Tibial artery (tissue), 4 donors: ENCODE results near the gene NENF.
A peak's percentile ranks its signal among the peaks of the same experiment; 100 is the strongest.

Experiments
- DNase-seq, 2 donors: peaks; one replicate each; pipeline ENCODE4 v3.0.0-alpha.2; 2019
- H3K27ac ChIP-seq, 2 donors: fragments of 200-600 bp; sonication (generic) in 1 of 2; 1 replicate in 1 of 2; 2 replicates in 1 of 2; pipeline ENCODE4 v1.5.1; 2018 to 2019; ENCODE audit warnings: mild to moderate bottlenecking in 1 of 2
- H3K27me3 ChIP-seq, 2 donors: fragments of 200-600 bp; sonication (generic) in 1 of 2; one replicate each; pipeline versions ENCODE4 v1.5.1 to v1.6.0; 2016 to 2019
- H3K36me3 ChIP-seq, 3 donors: fragments of 200-600 bp; sonication (generic) in 2 of 3; one replicate each; pipeline ENCODE4 v1.5.1; 2016 to 2019; ENCODE audit warnings: mild to moderate bottlenecking in 2 of 3
- H3K4me1 ChIP-seq, 4 donors: fragments of 200-600 bp; sonication (generic) in 2 of 4; 1 replicate in 3 of 4; 2 replicates in 1 of 4; pipeline ENCODE4 v1.5.1; 2016 to 2019
- H3K4me3 ChIP-seq, 2 donors: fragments of 200-600 bp; sonication (generic) in 1 of 2; 1 replicate in 1 of 2; 2 replicates in 1 of 2; pipeline ENCODE4 v1.5.1; 2018 to 2019; ENCODE audit warnings: mild to moderate bottlenecking in 2 of 2
- H3K9me3 ChIP-seq, 3 donors: fragments of 200-600 bp; sonication (generic) in 1 of 3; one replicate each; pipeline ENCODE4 v1.5.1; 2016 to 2019
- intact Hi-C: fragments of 100-400 bp; cut with DNase I; formaldehyde crosslinking; loops from one replicate; pipeline ENCODE4 v1.15.0; 2023; ENCODE audit warnings: low total_unique reads
- TF ChIP-seq, protein P1 (sequence below), 2 experiments: fragments of 200-600 bp in 1 of 2; fragments of 450-650 bp in 1 of 2; IDR thresholded peaks; one replicate each; pipeline ENCODE4 v1.5.1; 2017 to 2019; ENCODE audit warnings: antibody characterized with exemption in 2 of 2, mild to moderate bottlenecking in 1 of 2, moderate library complexity in 1 of 2

NENF gene

DNA sequence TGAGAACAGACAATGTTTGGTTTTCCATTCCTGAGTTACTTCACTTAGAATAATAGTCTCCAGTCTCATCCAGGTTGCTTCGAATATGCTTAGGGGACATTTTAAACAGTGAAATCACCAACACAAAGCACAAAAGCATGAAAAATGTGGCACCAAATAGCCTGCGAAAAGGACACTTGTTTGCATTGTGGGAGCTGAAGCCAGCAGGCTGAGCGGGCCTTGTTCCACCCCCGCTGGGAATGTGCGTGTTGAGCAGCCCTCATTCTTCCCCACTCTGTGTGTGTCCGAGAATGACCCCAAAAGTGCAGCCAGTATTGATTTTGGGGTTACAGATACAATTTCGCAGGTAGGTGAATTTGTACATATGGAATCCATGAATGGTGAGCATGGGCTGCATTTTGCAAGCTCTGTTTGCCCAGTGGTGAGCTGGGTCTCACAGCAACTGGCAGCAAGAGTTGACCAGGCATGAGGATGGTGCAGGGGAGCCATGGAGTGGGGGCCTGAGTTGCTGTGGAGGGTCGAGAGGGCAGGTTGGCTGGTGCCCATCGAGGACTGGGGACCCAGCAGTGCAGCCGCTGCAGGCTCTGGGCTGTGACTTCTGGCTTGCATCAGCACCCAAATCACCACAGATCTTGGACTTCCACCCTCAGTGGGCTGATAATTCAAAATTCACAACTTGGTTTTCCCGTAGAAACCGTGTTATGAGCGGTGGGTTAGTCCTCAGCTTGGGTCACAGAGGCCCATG lies 29.4 kb downstream of the NENF start:
- H3K4me1 ChIP-seq, result peaks cover 0 to 11% (median 6%) of the 10 kb centered on the region in 4 donors
- H3K36me3 ChIP-seq, result no peaks in the 10 kb centered on the region
- no peaks in the 10 kb centered on the region for H3K9me3 ChIP-seq
- no peak overlapping the region for H3K27ac ChIP-seq
- TF ChIP-seq, protein P1, sequence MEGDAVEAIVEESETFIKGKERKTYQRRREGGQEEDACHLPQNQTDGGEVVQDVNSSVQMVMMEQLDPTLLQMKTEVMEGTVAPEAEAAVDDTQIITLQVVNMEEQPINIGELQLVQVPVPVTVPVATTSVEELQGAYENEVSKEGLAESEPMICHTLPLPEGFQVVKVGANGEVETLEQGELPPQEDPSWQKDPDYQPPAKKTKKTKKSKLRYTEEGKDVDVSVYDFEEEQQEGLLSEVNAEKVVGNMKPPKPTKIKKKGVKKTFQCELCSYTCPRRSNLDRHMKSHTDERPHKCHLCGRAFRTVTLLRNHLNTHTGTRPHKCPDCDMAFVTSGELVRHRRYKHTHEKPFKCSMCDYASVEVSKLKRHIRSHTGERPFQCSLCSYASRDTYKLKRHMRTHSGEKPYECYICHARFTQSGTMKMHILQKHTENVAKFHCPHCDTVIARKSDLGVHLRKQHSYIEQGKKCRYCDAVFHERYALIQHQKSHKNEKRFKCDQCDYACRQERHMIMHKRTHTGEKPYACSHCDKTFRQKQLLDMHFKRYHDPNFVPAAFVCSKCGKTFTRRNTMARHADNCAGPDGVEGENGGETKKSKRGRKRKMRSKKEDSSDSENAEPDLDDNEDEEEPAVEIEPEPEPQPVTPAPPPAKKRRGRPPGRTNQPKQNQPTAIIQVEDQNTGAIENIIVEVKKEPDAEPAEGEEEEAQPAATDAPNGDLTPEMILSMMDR (IDR thresholded peaks at IDR 0.05), result no peak
- DNase-seq, result no peak
- no peaks in the 10 kb centered on the region for H3K27me3 ChIP-seq
- intact Hi-C loops, result no loop called here
- H3K4me3 ChIP-seq, result no peak overlapping the region

GRCh38 chr1:212463565-212464285 lies 31.0 kb downstream of the NENF start:
- no peak overlapping the region for H3K27ac ChIP-seq
- intact Hi-C loops, result no loop called here
- no peaks in the 10 kb centered on the region for H3K9me3 ChIP-seq
- H3K4me3 ChIP-seq, result no peak overlapping the region
- H3K4me1 ChIP-seq, result peaks cover 0 to 24% (median 11%) of the 10 kb centered on the region in 4 donors
- no peaks in the 10 kb centered on the region for H3K27me3 ChIP-seq
- DNase-seq, result no peak
- H3K36me3 ChIP-seq, result no peaks in the 10 kb centered on the region
- TF ChIP-seq, protein P1 (IDR thresholded peaks at IDR 0.05), result no peak

GRCh38 chr1:212465311-212465710 lies 32.6 kb downstream of the NENF start:
- H3K4me3 ChIP-seq, result no peak overlapping the region
- TF ChIP-seq, protein P1 (IDR thresholded peaks at IDR 0.05), result no peak
- H3K9me3 ChIP-seq, result no peaks in the 10 kb centered on the region
- no peak for DNase-seq
- no peak overlapping the region for H3K27ac ChIP-seq
- no peaks in the 10 kb centered on the region for H3K36me3 ChIP-seq
- peaks cover 0 to 36% (median 18%) of the 10 kb centered on the region in 4 donors for H3K4me1 ChIP-seq
- H3K27me3 ChIP-seq, result no peaks in the 10 kb centered on the region
- intact Hi-C loops, result no loop called here

- peak overlapping the region; percentile 61 to 62 for H3K27ac ChIP-seq
- no peak for DNase-seq
- TF ChIP-seq, protein P1 (IDR thresholded peaks at IDR 0.05), result no peak
- H3K9me3 ChIP-seq, result no peaks in the 10 kb centered on the region
- H3K4me1 ChIP-seq, result peaks cover 0 to 43% (median 20%) of the 10 kb centered on the region in 4 donors
- no peaks in the 10 kb centered on the region for H3K36me3 ChIP-seq
- intact Hi-C loops, result no loop called here
- no peak overlapping the region for H3K4me3 ChIP-seq
- no peaks in the 10 kb centered on the region for H3K27me3 ChIP-seq
These were observed 33.7 kb downstream of the NENF start for GRCh38 chr1:212466437-212466836.

DNA sequence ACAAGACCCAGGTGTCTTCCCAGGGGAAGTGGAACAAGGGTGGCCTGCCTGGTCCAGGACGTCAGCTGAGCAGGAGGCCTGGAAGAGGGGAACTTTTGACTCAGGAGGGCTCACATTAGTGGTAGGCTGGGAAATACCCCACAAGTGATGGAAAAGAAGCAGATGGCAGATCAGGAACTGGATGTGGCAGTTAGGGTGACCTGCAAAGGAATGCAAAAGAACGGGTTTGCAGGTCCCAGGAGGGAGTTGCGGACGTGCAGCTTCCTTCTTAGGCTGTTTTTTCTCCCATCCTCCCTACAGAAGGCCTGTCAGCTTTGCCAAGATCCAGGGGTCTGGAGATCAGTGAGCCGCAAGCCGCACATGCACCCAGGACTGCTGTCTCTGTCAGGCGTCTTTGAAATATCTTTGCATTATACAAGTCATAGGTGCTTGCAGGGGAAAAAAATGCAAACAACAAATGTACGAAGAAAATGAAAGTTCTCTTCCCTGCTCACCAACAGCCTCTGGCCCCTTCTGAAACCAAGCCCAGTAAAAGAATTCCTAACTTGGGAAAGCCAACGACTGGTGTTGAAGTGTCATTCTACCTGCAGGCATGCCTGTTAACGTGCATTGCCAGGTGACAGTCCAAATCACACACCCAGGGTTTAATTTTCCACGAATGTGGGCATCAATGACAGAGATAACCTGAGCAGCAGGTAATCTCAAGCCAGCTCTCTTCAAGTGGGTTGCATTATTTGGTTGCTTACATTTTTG lies 34.4 kb downstream of the NENF start:
- TF ChIP-seq, protein P1 (IDR thresholded peaks at IDR 0.05), result no peak
- peaks cover 0 to 43% (median 20%) of the 10 kb centered on the region in 4 donors for H3K4me1 ChIP-seq
- no peaks in the 10 kb centered on the region for H3K27me3 ChIP-seq
- H3K4me3 ChIP-seq, result no peak overlapping the region
- H3K27ac ChIP-seq, result peak overlapping the region; percentile 61 to 62
- no peak for DNase-seq
- intact Hi-C loops, result no loop called here
- no peaks in the 10 kb centered on the region for H3K9me3 ChIP-seq
- H3K36me3 ChIP-seq, result no peaks in the 10 kb centered on the region
